GM19099 (cell line): ENCODE results near the gene UCP2.

ENCODE experiments used
- POLR2A ChIP-seq: IDR thresholded peaks from 3 replicates; pipeline ENCODE4 v1.6.1; 2011; ENCODE audit warnings: low read depth; ENCODE audit not compliant: insufficient read length; ENCODE audit errors: extremely low read depth

UCP2 gene

GRCh38 chr11:74004046-74004695 lies 21.5 kb upstream of the UCP2 start:
- TF ChIP-seq POLR2A: no peak

- TF ChIP-seq POLR2A: no peak
These were observed 20.2 kb upstream of the UCP2 start for GRCh38 chr11:74002832-74003231.

- TF ChIP-seq POLR2A: no peak
These were observed 19.2 kb upstream of the UCP2 start for GRCh38 chr11:74001822-74002286.

GRCh38 chr11:74000307-74001133 lies 17.9 kb upstream of the UCP2 start:
- no peak for TF ChIP-seq POLR2A

- no peak for TF ChIP-seq POLR2A
These were observed 17.1 kb upstream of the UCP2 start for GRCh38 chr11:73999581-74000306.

GRCh38 chr11:73998846-73999575 lies 16.4 kb upstream of the UCP2 start:
- TF ChIP-seq POLR2A: no peak

GRCh38 chr11:73997120-73997770 lies 14.6 kb upstream of the UCP2 start:
- TF ChIP-seq POLR2A: no peak

- TF ChIP-seq POLR2A: no peak
These were observed 13.6 kb upstream of the UCP2 start for GRCh38 chr11:73996161-73996747.

GRCh38 chr11:73995731-73996130 lies 13.1 kb upstream of the UCP2 start:
- TF ChIP-seq POLR2A: no peak

GRCh38 chr11:73995247-73995646 lies 12.6 kb upstream of the UCP2 start:
- TF ChIP-seq POLR2A: no peak

- TF ChIP-seq POLR2A: no peak
These were observed 8.9 kb upstream of the UCP2 start for GRCh38 chr11:73991471-73992006.

- TF ChIP-seq POLR2A: no peak
These were observed 8.1 kb upstream of the UCP2 start for GRCh38 chr11:73990730-73991129.

GRCh38 chr11:73989156-73989555 lies 6.5 kb upstream of the UCP2 start:
- TF ChIP-seq POLR2A: no peak

GRCh38 chr11:73988227-73988626 lies 5.6 kb upstream of the UCP2 start:
- TF ChIP-seq POLR2A: no peak
